Subcutaneous preadipocyte (primary cell): ENCODE data around the gene DCST2. TPM values are rescaled to one million over a fixed set of nuclear protein-coding genes. Genes with fewer than 3 reads are reported as not detected.

ENCODE experiments used
- small RNA-seq: library from RNA; depleted of rRNA; stranded (forward); fragments of <200 nt; gene quantifications from one replicate; pipeline ENCODE3, GENCODE V24; 2012
- total RNA-seq: library from RNA; depleted of rRNA; stranded (reverse); fragments of >200 nt; gene quantifications from 2 replicates; pipeline ENCODE4 v1.2.3, GENCODE V29; 2012

The DCST2 gene
- not detected in 2 replicates for total RNA-seq

GRCh38 chr1:155033524-155033923 is at the start of gene DCST2, which contains the start of gene DCST1:
DCST2 (minus strand) TSS chr1:155033781; CDS start chr1:155033701, 80 bp downstream.
DCST1 (plus strand) TSS chr1:155033824; CDS start chr1:155034037, 213 bp downstream.

DNA sequence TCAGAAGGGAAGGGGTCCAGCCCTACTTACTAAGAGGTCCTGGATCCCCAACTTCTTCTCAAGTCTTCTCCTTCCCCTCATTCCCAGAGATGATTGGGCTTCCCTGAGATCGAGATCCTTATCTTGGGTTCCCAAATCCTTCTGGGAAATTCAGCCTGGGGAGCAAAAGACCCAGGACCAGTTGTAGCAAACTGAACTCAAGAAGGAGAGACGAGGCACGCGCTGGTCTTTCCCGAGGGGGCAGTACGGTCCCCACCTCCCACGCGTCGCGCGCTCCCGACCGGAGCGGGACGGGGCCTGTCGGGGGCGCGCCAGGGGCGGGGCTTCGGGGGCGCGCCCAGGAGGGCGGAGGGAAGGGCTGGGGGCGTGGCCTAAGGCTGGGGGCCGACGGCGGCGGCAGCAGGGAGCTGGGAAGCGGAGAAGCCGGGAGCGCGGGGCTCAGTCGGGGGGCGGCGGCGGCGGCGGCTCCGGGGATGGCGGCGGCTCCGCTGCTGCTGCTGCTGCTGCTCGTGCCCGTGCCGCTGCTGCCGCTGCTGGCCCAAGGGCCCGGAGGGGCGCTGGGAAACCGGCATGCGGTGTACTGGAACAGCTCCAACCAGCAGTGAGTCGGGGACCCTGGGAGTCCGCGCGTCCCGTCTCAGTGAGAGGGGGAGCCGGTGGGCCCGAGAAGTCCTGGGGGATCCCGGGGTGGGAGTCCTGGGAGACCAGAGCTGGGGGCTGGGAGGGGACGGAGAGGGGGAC is 45.1 kb upstream of the DCST2 start, which contains the start of gene EFNA3:
Gene EFNA3 (plus strand): TSS at position 369 of the 741 bp plus-strand sequence. CDS start 105 bp downstream, at position 474.

GRCh38 chr1:155063550-155064110 is 30.0 kb upstream of the DCST2 start, which contains the start of gene EFNA4:
EFNA4 (plus strand) TSS chr1:155063740; CDS start chr1:155063824, 84 bp downstream.

GRCh38 chr1:155050560-155051341 is 17.2 kb upstream of the DCST2 start, which contains the start of gene ADAM15:
ADAM15 (plus strand) TSS chr1:155051316; CDS start chr1:155051387, 71 bp downstream.

GRCh38 chr1:155002464-155003226 is 30.9 kb downstream of the DCST2 start, which contains the start of gene ZBTB7B:
ZBTB7B (plus strand) TSS chr1:155002802; CDS start chr1:155014661, 11,859 bp downstream.

DNA sequence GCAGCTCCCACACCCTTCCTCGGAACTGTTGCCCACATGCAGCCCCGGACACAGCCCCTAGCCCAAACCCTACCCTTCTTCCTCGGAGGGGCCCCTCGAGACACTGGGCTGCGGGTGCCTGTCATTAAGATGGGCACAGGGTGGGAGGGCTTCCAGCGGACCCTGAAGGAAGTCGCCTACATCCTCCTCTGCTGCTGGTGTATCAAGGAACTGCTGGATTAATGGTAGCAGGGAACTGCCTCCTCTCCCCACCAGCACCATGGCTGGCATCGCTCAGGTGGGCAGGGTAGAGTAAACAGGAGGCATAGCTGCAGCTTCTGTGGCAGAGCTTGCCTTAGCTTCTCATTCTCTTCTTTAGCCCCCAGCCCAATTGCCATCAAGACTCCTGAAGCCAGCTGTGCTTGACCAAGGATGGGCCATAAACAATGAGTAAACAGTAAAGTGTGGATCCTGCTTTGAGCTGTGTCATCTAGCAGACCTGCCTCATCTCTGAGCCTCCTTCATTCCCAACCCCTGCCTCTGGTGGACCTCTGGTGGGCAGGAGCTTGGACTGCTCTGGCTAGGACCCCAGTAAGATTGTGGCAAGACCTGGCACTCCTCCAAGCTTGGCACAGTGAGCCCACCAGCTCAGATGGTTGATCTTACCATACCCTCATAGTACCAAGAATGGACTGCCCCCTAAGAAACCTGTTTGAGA is 39.9 kb downstream of the DCST2 start, which contains the start of gene LENEP:
Gene LENEP (plus strand): TSS at position 15 of the 697 bp plus-strand sequence. CDS start 22 bp downstream, at position 37.

GRCh38 chr1:154982897-154983648 is 50.5 kb downstream of the DCST2 start, which contains the start of gene FLAD1:
FLAD1 (plus strand) TSS chr1:154983344; CDS start chr1:154983695, 351 bp downstream.

GRCh38 chr1:154974102-154974807 is 59.3 kb downstream of the DCST2 start, which contains the start of gene CKS1B:
CKS1B (plus strand) TSS chr1:154974681; CDS start chr1:154974746, 65 bp downstream.

DNA sequence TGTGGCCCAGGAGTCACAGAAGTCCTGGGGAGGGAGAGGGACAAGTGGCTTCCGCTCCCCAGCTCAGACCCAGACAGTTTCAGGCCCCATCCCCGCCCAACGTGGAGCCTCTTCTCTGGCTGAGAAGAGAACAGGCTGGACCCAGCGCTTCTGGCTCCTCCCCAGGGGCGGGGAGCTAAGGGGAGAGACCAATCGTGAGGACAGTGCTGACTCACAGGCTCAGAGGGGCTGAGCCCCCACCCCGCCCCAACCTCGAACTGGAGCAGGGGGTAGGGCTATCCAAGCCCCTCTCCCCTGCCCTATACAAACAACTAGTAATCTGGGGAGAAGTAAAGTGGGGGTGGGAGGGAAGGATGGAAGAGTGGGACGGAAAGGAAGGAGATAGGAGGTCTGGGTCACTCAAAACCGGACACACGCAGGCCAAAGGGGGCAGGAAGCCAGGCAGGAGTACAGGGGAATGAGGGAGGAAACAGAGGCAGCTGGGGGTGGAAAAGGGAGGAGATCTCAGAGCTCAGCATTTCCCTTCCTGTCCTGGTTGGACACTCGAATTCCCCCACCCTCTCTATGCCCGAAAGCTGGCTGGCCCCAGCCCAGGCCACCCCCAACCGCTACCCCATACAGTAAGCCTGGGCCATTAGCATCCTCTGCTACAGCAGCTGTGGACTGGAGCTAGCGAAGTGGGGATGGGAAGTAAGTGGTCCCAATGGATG is 62.8 kb downstream of the DCST2 start, which contains the start of gene SHC1:
Gene SHC1 (minus strand): TSS at position 117 of the 710 bp plus-strand sequence. CDS start 221 bp downstream, outside the sequence.

Small RNA genes lying within 50 kb of the gene (small RNA-seq; reads per million reads assigned to genes)
- not detected for gene MIR4258

Other genes starting within 250 kb of the DCST2 start
- gene KCNN3, start 163.5 kb downstream of the DCST2 start, total RNA-seq, result under 0.01 TPM in 1 of 2 replicates, not detected in the other
- 6.8 and 8.1 TPM in 2 replicates for gene PMVK, start 97.1 kb downstream of the DCST2 start, total RNA-seq
- gene PBXIP1, start 77.7 kb downstream of the DCST2 start, total RNA-seq, result 17.3 and 18.8 TPM in 2 replicates
- 12.5 and 14.7 TPM in 2 replicates for gene PYGO2, start 72.0 kb downstream of the DCST2 start, total RNA-seq
- gene SHC1, start 63.0 kb downstream of the DCST2 start, total RNA-seq, result 177 and 280 TPM in 2 replicates
- 72.5 and 86.0 TPM in 2 replicates for gene CKS1B, start 59.1 kb downstream of the DCST2 start, total RNA-seq
- 21.3 and 26.4 TPM in 2 replicates for gene FLAD1, start 50.4 kb downstream of the DCST2 start, total RNA-seq
- not detected in 2 replicates for gene LENEP, start 40.2 kb downstream of the DCST2 start, total RNA-seq
- 11.4 and 14.5 TPM in 2 replicates for gene ZBTB7B, start 31.0 kb downstream of the DCST2 start, total RNA-seq
- gene DCST1, start within 50 bp of the DCST2 start, total RNA-seq, result not detected in 2 replicates
- gene ADAM15, start 17.5 kb upstream of the DCST2 start, total RNA-seq, result 99.2 and 126 TPM in 2 replicates
- gene EFNA4, start 30.0 kb upstream of the DCST2 start, total RNA-seq, result 0.73 and 1.2 TPM in 2 replicates
- 0.39 and 0.73 TPM in 2 replicates for gene EFNA3, start 45.1 kb upstream of the DCST2 start, total RNA-seq
- 0.37 TPM in 1 of 2 replicates, not detected in the other for gene EFNA1, start 94.1 kb upstream of the DCST2 start, total RNA-seq
- gene SLC50A1, start 102.1 kb upstream of the DCST2 start, total RNA-seq, result 26.8 and 30.1 TPM in 2 replicates
- 23.5 and 54.4 TPM in 2 replicates for gene DPM3, start 106.8 kb upstream of the DCST2 start, total RNA-seq
- 83.9 and 140 TPM in 2 replicates for gene KRTCAP2, start 139.5 kb upstream of the DCST2 start, total RNA-seq
- gene TRIM46, start 140.1 kb upstream of the DCST2 start, total RNA-seq, result 2.9 and 3.3 TPM in 2 replicates
- gene THBS3, start 174.1 kb upstream of the DCST2 start, total RNA-seq, result 9.2 and 14.7 TPM in 2 replicates
- gene MTX1, start 174.9 kb upstream of the DCST2 start, total RNA-seq, result 40.7 and 50.7 TPM in 2 replicates
- gene ENTREP3, start 221.7 kb upstream of the DCST2 start, total RNA-seq, result 9.2 and 10.0 TPM in 2 replicates
- gene SCAMP3, start 228.6 kb upstream of the DCST2 start, total RNA-seq, result 26.1 and 27.6 TPM in 2 replicates
- gene CLK2, start 239.7 kb upstream of the DCST2 start, total RNA-seq, result 20.6 and 34.2 TPM in 2 replicates
- gene HCN3, start 243.7 kb upstream of the DCST2 start, total RNA-seq, result 0.37 and 0.78 TPM in 2 replicates